ENCODE data around the gene RPE.

Gene RPE

DNA sequence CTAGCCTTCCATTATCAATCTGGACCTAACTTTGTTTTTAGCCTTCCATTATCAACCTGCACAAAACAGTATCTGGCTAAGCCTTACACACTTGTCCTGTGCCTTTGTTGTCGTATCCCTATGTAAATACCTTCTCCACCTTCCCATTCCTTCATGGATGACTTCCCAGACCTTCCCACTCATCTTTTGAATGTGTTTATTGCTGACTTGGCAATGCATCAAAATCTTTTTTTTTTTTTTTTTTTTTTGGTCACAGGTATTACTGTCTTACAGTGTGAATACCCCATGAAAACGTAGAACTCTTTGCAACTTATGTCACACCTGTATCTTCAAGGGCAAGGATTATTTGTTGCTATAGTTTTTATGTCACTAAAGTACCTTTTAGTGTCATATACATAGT lies 25.7 kb downstream of the RPE start:
- H3K4me2 ChIP-seq (ENCODE audit: low read depth, low read length, poor library complexity, severe bottlenecking) = no peak overlapping the region
- no peaks in the 10 kb centered on the region for H3K9me2 ChIP-seq (replicated peaks; ENCODE audit: insufficient read depth, low read length)
- no peak overlapping the region for H2AFZ ChIP-seq (ENCODE audit: low read depth, low read length, severe bottlenecking)
- H4K20me1 ChIP-seq (ENCODE audit: low read depth, low read length) = no peaks in the 10 kb centered on the region
- H3K9ac ChIP-seq (ENCODE audit: low read length) = no peak overlapping the region
- no peaks in the 10 kb centered on the region for H3K9me3 ChIP-seq (ENCODE audit: insufficient read depth, low read length)
- no peaks in the 10 kb centered on the region for H3K27me3 ChIP-seq (ENCODE audit: low read length)
- H3K79me2 ChIP-seq (ENCODE audit: insufficient read depth, low read length) = no peaks in the 10 kb centered on the region
- H3F3A ChIP-seq (ENCODE audit: insufficient read depth) = peaks cover 25% of the 10 kb centered on the region; the same call in 1 of the 2 replicates
- H3K4me3 ChIP-seq (ENCODE audit: insufficient read depth, low read length, poor library complexity, severe bottlenecking) = no peak overlapping the region
- H3K36me3 ChIP-seq (ENCODE audit: low read length) = peaks cover 22% of the 10 kb centered on the region; the same call in 1 of the 2 replicates
- H3K27ac ChIP-seq (ENCODE audit: low read depth, low read length) = no peak overlapping the region
- TF ChIP-seq, protein P1, sequence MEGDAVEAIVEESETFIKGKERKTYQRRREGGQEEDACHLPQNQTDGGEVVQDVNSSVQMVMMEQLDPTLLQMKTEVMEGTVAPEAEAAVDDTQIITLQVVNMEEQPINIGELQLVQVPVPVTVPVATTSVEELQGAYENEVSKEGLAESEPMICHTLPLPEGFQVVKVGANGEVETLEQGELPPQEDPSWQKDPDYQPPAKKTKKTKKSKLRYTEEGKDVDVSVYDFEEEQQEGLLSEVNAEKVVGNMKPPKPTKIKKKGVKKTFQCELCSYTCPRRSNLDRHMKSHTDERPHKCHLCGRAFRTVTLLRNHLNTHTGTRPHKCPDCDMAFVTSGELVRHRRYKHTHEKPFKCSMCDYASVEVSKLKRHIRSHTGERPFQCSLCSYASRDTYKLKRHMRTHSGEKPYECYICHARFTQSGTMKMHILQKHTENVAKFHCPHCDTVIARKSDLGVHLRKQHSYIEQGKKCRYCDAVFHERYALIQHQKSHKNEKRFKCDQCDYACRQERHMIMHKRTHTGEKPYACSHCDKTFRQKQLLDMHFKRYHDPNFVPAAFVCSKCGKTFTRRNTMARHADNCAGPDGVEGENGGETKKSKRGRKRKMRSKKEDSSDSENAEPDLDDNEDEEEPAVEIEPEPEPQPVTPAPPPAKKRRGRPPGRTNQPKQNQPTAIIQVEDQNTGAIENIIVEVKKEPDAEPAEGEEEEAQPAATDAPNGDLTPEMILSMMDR (IDR thresholded peaks at IDR 0.05; ENCODE audit: insufficient read depth, low read length, poor library complexity, severe bottlenecking) = no peak
- TF ChIP-seq EZH2phosphoT487 (conservative IDR thresholded peaks at IDR 0.05; ENCODE audit: low read length) = no peak

DNA sequence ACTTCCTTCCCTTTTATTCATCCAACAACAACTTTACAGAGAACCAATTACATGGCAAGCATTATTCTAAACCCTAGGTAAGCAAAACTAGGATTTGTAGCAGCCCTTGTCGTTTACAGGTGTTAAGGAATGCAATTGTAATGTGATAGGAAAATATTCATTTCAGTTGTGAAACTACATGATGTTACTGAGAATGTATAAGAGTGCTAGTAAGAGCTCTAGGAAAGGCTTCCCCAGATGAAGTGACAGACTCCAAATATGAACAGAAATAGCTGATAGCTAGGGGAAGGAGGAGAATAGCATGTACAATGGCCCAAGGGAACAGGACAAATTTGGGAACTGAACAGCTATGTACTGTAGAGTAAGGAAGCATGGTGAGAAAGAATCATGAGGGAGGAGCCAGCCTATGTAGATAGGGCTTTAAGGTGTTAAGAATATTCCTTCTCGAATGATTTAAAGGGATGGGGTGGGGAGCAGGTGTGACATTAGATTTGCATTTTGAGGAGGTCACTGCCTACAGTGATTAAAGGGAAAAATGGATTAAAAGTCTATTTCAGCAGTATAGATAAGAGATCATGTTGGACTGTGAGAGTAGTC lies 31.7 kb downstream of the RPE start:
- Histone ChIP-seq H3K9me2 (replicated peaks; ENCODE audit: insufficient read depth, low read length) (no peaks in the 10 kb centered on the region), H2AFZ (ENCODE audit: low read depth, low read length, severe bottlenecking) (no peak overlapping the region), H3K9ac (ENCODE audit: low read length) (no peak overlapping the region), H3K27me3 (ENCODE audit: low read length) (no peaks in the 10 kb centered on the region), H3K79me2 (ENCODE audit: insufficient read depth, low read length) (no peaks in the 10 kb centered on the region), H3F3A (ENCODE audit: insufficient read depth) (peaks cover 18% of the 10 kb centered on the region; the same call in 1 of the 2 replicates), H3K9me3 (ENCODE audit: insufficient read depth, low read length) (no peaks in the 10 kb centered on the region), H3K4me3 (ENCODE audit: insufficient read depth, low read length, poor library complexity, severe bottlenecking) (no peak overlapping the region), H3K4me2 (ENCODE audit: low read depth, low read length, poor library complexity, severe bottlenecking) (no peak overlapping the region), H4K20me1 (ENCODE audit: low read depth, low read length) (no peaks in the 10 kb centered on the region), H3K36me3 (ENCODE audit: low read length) (peaks cover 7% of the 10 kb centered on the region; the same call in 1 of the 2 replicates), H3K27ac (ENCODE audit: low read depth, low read length) (no peak overlapping the region)
- TF ChIP-seq EZH2phosphoT487 (conservative IDR thresholded peaks at IDR 0.05; ENCODE audit: low read length) = no peak
- TF ChIP-seq, protein P1 (IDR thresholded peaks at IDR 0.05; ENCODE audit: insufficient read depth, low read length, poor library complexity, severe bottlenecking) = no peak

DNA sequence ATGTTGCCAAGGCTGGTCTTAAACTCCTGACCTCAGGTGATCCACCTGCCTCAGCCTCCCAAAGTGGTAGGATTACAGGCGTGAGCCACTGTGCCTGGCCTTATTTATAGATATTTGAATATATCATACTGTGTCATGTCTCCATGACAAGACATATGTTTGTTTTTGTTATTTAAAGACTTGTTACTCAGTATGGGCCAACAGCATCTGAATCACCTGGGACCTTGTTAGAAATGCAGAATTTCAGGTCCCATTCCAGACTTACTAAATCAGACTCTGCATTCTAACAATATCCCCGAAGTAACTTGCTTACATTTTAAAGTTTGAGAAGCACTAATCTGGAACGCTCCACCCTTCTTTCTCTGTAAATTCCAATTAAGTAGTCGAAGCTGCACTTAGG lies 33.2 kb downstream of the RPE start:
- Histone ChIP-seq H3K27ac (ENCODE audit: low read depth, low read length) (no peak overlapping the region), H3K36me3 (ENCODE audit: low read length) (peaks cover 12% of the 10 kb centered on the region; the same call in 1 of the 2 replicates), H3K4me3 (ENCODE audit: insufficient read depth, low read length, poor library complexity, severe bottlenecking) (no peak overlapping the region), H3K79me2 (ENCODE audit: insufficient read depth, low read length) (no peaks in the 10 kb centered on the region), H3K9ac (ENCODE audit: low read length) (no peak overlapping the region), H4K20me1 (ENCODE audit: low read depth, low read length) (no peaks in the 10 kb centered on the region), H3F3A (ENCODE audit: insufficient read depth) (peaks cover 8% of the 10 kb centered on the region; the same call in 1 of the 2 replicates), H2AFZ (ENCODE audit: low read depth, low read length, severe bottlenecking) (no peak overlapping the region), H3K9me3 (ENCODE audit: insufficient read depth, low read length) (no peaks in the 10 kb centered on the region), H3K27me3 (ENCODE audit: low read length) (no peaks in the 10 kb centered on the region), H3K9me2 (replicated peaks; ENCODE audit: insufficient read depth, low read length) (no peaks in the 10 kb centered on the region), H3K4me2 (ENCODE audit: low read depth, low read length, poor library complexity, severe bottlenecking) (no peak overlapping the region)
- TF ChIP-seq EZH2phosphoT487 (conservative IDR thresholded peaks at IDR 0.05; ENCODE audit: low read length) = no peak
- TF ChIP-seq, protein P1 (IDR thresholded peaks at IDR 0.05; ENCODE audit: insufficient read depth, low read length, poor library complexity, severe bottlenecking) = no peak
